ENCODE results near the gene SRRT.
"Not testable (repeated sequence)": the region's sequence is repeated elsewhere in the genome, so short reads cannot be mapped to it uniquely, and the experiment has no call there.

SRRT gene

GRCh38 chr7:100929808-100930174 is 54.9 kb downstream of the SRRT start:
- no peak for DNase-seq (ENCODE audit: low read depth)

DNA sequence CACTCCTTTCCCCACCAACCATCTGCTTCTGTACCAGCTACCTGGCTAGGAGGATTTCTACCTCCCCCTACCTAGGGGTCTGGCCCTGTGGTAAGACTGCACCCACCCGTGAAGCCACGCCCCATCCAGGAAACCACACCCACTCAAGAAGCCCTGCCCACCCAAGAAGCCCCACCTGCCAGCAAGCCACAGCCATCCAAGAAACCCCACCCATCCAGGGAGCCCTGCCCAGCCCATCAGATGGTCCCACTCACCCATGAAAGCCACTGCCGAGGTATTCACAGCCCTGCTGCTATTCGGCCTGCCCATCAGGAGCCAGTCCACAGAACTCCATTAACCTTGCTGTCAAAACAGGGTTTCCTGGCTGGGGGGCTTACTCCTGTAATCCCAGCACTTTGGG is 58.8 kb downstream of the SRRT start:
- DNase-seq (ENCODE audit: low read depth), result no peak

- not testable (repeated sequence) for DNase-seq (ENCODE audit: low read depth)
These were observed 60.5 kb downstream of the SRRT start for GRCh38 chr7:100935381-100935780.

DNA sequence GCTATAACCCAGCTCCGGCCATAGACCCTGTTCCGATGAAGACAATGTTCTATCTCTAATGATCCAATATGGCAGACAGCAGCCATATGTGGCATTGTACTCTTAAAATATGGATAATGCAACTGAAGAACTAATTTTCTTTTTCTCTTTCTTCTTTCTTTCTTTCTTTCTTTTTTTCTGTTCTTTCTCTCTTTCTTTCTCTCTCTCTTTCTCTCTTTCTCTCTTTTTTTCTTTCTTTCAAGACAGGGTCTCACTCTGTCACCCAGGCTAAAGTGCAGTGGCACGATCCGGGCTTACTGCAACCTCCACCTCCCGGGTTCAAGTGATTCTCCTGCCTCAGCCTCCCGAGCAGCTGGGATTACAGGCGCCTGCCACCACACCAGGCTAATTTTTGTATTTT is 61.3 kb downstream of the SRRT start:
- not testable (repeated sequence) for DNase-seq (ENCODE audit: low read depth)
